GM12878 (cell line): ENCODE results near the gene DACH1. TPM values are rescaled to one million over a fixed set of nuclear protein-coding genes. Genes with fewer than 3 reads are reported as not detected.

Experiments used
- ATAC-seq: fragments of 200-7000 bp; cut with Tn5 transposase; 3 replicates; pipeline ENCODE4 v1.9.1; 2020; ENCODE audit warnings: mild to moderate bottlenecking, moderate library complexity
- BruUV-seq: library from RNA; stranded (reverse); fragments of 400-500 nt; replicated peaks from 2 replicates; lab custom pipeline; 2021; lab: Mats Ljungman, UMichigan
- CTCF ChIA-PET: fragments of 300-600 bp; sonication (Branson Sonifier 250); formaldehyde crosslinking; extraction: SDS; loops from one replicate; lab custom pipeline; 2021; ENCODE audit warnings: inconsistent platforms; lab: Yijun Ruan, JAX
- POLR2A ChIA-PET: fragments of 350-600 bp; formaldehyde crosslinking; extraction: SDS; loops from one replicate; lab custom pipeline; 2021; ENCODE audit warnings: inconsistent platforms; lab: Charles Lee
- RAD21 ChIA-PET: fragments of 300-600 bp; sonication (Branson Sonifier 250); formaldehyde crosslinking; loops from one replicate; lab custom pipeline; 2023; ENCODE audit warnings: antibody characterized with exemption; ENCODE audit not compliant: unreplicated experiment; lab: Charles Lee
- SMC1A ChIA-PET: fragments of 300-600 bp; sonication (Branson Sonifier 250); formaldehyde crosslinking; loops from one replicate; lab custom pipeline; 2023; ENCODE audit not compliant: unreplicated experiment, uncharacterized antibody; lab: Charles Lee
- DNase-seq: peaks from one replicate; pipeline ENCODE4 v3.0.0-alpha.2; 2011; ENCODE audit warnings: low read depth, low spot score
- FAIRE-seq: peaks from 3 replicates; lab custom pipeline; 2011; peaks lifted over from hg19 to GRCh38; lab: Jason Lieb, UNC
- H2AFZ ChIP-seq: 2 replicates; pipeline ENCODE4 v1.6.0; 2011; ENCODE audit warnings: low read depth, low read length, control low read depth; ENCODE audit not compliant: control insufficient read depth
- H3K27ac ChIP-seq: 2 replicates; pipeline ENCODE4 v1.5.1; 2011; ENCODE audit warnings: control low read depth; ENCODE audit not compliant: control insufficient read depth, insufficient read depth
- H3K27me3 ChIP-seq, 2 experiments: replicated peaks in 1 of 2; 2 replicates each; pipeline versions ENCODE4 v1.6.0 to v1.6.1; 2011; ENCODE audit warnings: low read length in 1 of 2; ENCODE audit not compliant: control insufficient read depth in 2 of 2, insufficient read depth in 2 of 2
- H3K36me3 ChIP-seq, 2 experiments: 2 replicates each; pipeline ENCODE4 v1.5.1; 2011; ENCODE audit warnings: low read length in 1 of 2; ENCODE audit not compliant: control insufficient read depth in 2 of 2, insufficient read depth in 2 of 2
- H3K4me1 ChIP-seq: 2 replicates; pipeline ENCODE4 v1.6.1; 2011; ENCODE audit warnings: mild to moderate bottlenecking, low read length, moderate library complexity, mixed read lengths; ENCODE audit not compliant: control insufficient read depth, insufficient read depth
- H3K4me2 ChIP-seq: 2 replicates; pipeline ENCODE4 v1.6.0; 2011; ENCODE audit warnings: control low read depth; ENCODE audit not compliant: control insufficient read depth, insufficient read depth
- H3K4me3 ChIP-seq: fragments of 200-600 bp; sonication (generic); 2 replicates; pipeline ENCODE4 v1.5.1; 2016
- H3K79me2 ChIP-seq: 2 replicates; pipeline ENCODE4 v1.6.0; 2011; ENCODE audit warnings: low read length; ENCODE audit not compliant: control insufficient read depth, insufficient read depth
- H3K9ac ChIP-seq: 2 replicates; pipeline ENCODE4 v1.8.0; 2011; ENCODE audit warnings: low read length, control low read depth, mixed read lengths; ENCODE audit not compliant: control insufficient read depth, insufficient read depth
- H3K9me3 ChIP-seq: replicated peaks from 3 replicates; pipeline ENCODE4 v1.5.1; 2011; ENCODE audit warnings: mild to moderate bottlenecking, low read length; ENCODE audit not compliant: control insufficient read depth, insufficient read depth
- H4K20me1 ChIP-seq: 2 replicates; pipeline ENCODE4 v1.6.0; 2011; ENCODE audit not compliant: control insufficient read depth, insufficient read depth
- BCL11A ChIP-seq: IDR thresholded peaks from 2 replicates; pipeline ENCODE4 v1.6.1; 2011; ENCODE audit warnings: low read depth, low read length
- HCFC1 ChIP-seq: fragments of 150-350 bp; IDR thresholded peaks from 2 replicates; pipeline ENCODE4 v1.6.1; 2014; ENCODE audit warnings: low read length
- HDGF ChIP-seq: fragments of 450-650 bp; IDR thresholded peaks from 2 replicates; pipeline ENCODE4 v1.6.1; 2016; ENCODE audit warnings: antibody characterized with exemption
- KDM1A ChIP-seq: fragments of 200-600 bp; sonication (generic); IDR thresholded peaks from 2 replicates; pipeline ENCODE4 v1.6.1; 2016; ENCODE audit warnings: borderline replicate concordance
- PAX5 ChIP-seq: IDR thresholded peaks from 2 replicates; pipeline ENCODE4 v1.6.1; 2011; ENCODE audit warnings: low read depth, low read length, borderline replicate concordance
- PKNOX1 ChIP-seq: fragments of 450-650 bp; IDR thresholded peaks from 2 replicates; pipeline ENCODE4 v1.6.1; 2016; ENCODE audit warnings: mild to moderate bottlenecking
- RELA ChIP-seq: fragments of 450-650 bp; IDR thresholded peaks from 2 replicates; pipeline ENCODE4 v1.8.0; 2014; ENCODE audit warnings: borderline replicate concordance; ENCODE audit not compliant: partially characterized antibody
- RFX5 ChIP-seq: IDR thresholded peaks from 2 replicates; pipeline ENCODE4 v1.6.1; 2011; ENCODE audit warnings: low read depth, low read length, improper control_type of control experiment
- SUZ12 ChIP-seq: fragments of 200-600 bp; sonication (generic); IDR thresholded peaks from one replicate; pipeline ENCODE4 v1.6.1; 2018; ENCODE audit warnings: antibody characterized with exemption, mild to moderate bottlenecking; ENCODE audit not compliant: unreplicated experiment
- YY1 ChIP-seq: IDR thresholded peaks from 2 replicates; pipeline ENCODE4 v1.6.1; 2011; ENCODE audit warnings: low read depth, mild to moderate bottlenecking, low read length
- ZNF24 ChIP-seq: fragments of 450-650 bp; IDR thresholded peaks from 2 replicates; pipeline ENCODE4 v1.6.1; 2017; ENCODE audit warnings: antibody characterized with exemption, mild to moderate bottlenecking
- ZNF274 ChIP-seq: IDR thresholded peaks from one replicate; pipeline ENCODE4 v1.8.0; 2011; ENCODE audit not compliant: insufficient read length, insufficient read depth
- WGBS: methylation state at CpG from one replicate; pipeline ENCODE4 v1.1.6; 2016; ENCODE audit warnings: low lambda C conversion rate; ENCODE audit not compliant: insufficient replicate concordance, insufficient coverage; ENCODE audit errors: missing lambda C conversion rate; 5-methylcytosine and 5-hydroxymethylcytosine counted together
- in situ Hi-C: fragments of 300-500 bp; cut with MboI; formaldehyde crosslinking; loops from 9 replicates; pipeline ENCODE4 v1.14.3; 2018; ENCODE audit warnings: mixed read lengths
- intact Hi-C: fragments of 100-400 bp; cut with micrococcal nuclease; formaldehyde crosslinking; loops from one replicate; pipeline ENCODE4 v1.14.2; 2022; ENCODE audit not compliant: unreplicated experiment
- polyA plus RNA-seq, 11 experiments: library from polyadenylated mRNA; depleted of rRNA in 4 of 11; unstranded in 6 of 11; stranded (reverse) in 5 of 11; fragments of >200 nt; fragmentation: Nextera tagmentation in 4 of 11; fragmentation: Illumina TruSeq in 1 of 11; extraction: Ambion mirVana in 4 of 11; extraction: Trizol in 1 of 11; gene quantifications; 1 replicate in 1 of 11; 2 replicates in 10 of 11; pipeline versions ENCODE4 v1.2.1 to v1.2.3, GENCODE V29; 2011 to 2016; ENCODE audit warnings: inconsistent platforms in 2 of 11, missing spikeins in 2 of 11, low read depth in 1 of 11
- total RNA-seq, 4 experiments: library from RNA; depleted of rRNA in 3 of 4; stranded (reverse); fragments of >200 nt in 3 of 4; fragmentation: Illumina TruSeq in 1 of 4; extraction: Trizol in 1 of 4; gene quantifications; 2 replicates each; pipeline versions ENCODE4 v1.2.1 to v1.2.3, GENCODE V29; 2013 to 2021

The DACH1 gene
- total and polyA plus RNA-seq, 10 of the 15 experiments (the other 5 are each of a cell fraction or from before 2014, with no cell fraction given) = 0.05 TPM; not detected in 9

- H2AFZ ChIP-seq = no peak overlapping the region
Measured at GRCh38 chr13:71861769-71862458, 5.1 kb downstream of the DACH1 start.

More at GRCh38 chr13:71861769-71862458, 5.1 kb downstream of the DACH1 start:
- Histone ChIP-seq H3K9ac (no peak overlapping the region), H3K4me3 (no peak overlapping the region), H3K9me3 (no peaks in the 10 kb centered on the region), H3K27ac (no peak overlapping the region), H3K4me1 (no peaks in the 10 kb centered on the region), H3K36me3 (no peaks in the 10 kb centered on the region), H3K27me3 (peaks cover 5 to 8% of the 10 kb centered on the region in 2 experiments), H3K79me2 (no peaks in the 10 kb centered on the region), H4K20me1 (no peaks in the 10 kb centered on the region), H3K4me2 (no peak overlapping the region)
- in situ Hi-C loops (no loop called here), intact Hi-C loops (no loop called here)
- ChIA-PET RAD21 (no interaction called here), SMC1A (interaction anchor here (1.6 kb wide), 1 partner anchor 10 kb away, joined by 4 read pairs; no protein-coding TSS in a partner anchor), POLR2A (no interaction called here), CTCF (interaction anchor here (0.5 to 2.9 kb wide), 2 partner anchors 12 to 17 kb away, joined by 3 to 9 read pairs; no protein-coding TSS in a partner anchor)
- FAIRE-seq = no peak
- WGBS = 2% methylated on average over 2 of the region's 2 CpGs
- TF ChIP-seq RELA (no peak), HCFC1 (no peak), PKNOX1 (no peak), ZNF274 (no peak), SUZ12 (no peak), YY1 (no peak), HDGF (no peak), ZNF24 (no peak), RFX5 (no peak), BCL11A (no peak), KDM1A (no peak), PAX5 (no peak)
- no peak for DNase-seq
- no peak for ATAC-seq
- BruUV-seq = no TSS peak
